ENCODE data around the gene PRDM2. TPM values are rescaled to one million over a fixed set of nuclear protein-coding genes. Genes with fewer than 3 reads are reported as not detected.

Gene PRDM2
- polyA plus RNA-seq, 1 of the 3 experiments (the other 2 are of a cell fraction) = 7.2 TPM

DNA sequence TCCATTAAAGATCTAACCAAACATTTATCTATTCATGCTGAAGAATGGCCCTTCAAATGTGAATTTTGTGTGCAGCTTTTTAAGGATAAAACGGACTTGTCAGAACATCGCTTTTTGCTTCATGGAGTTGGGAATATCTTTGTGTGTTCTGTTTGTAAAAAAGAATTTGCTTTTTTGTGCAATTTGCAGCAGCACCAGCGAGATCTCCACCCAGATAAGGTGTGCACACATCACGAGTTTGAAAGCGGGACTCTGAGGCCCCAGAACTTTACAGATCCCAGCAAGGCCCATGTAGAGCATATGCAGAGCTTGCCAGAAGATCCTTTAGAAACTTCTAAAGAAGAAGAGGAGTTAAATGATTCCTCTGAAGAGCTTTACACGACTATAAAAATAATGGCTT lies 81.2 kb downstream of the PRDM2 start:
- no peaks in the 10 kb centered on the region for H3K27me3 ChIP-seq (ENCODE audit: insufficient read depth)
- no peak overlapping the region for H3K9ac ChIP-seq
- H3K4me2 ChIP-seq = no peak overlapping the region
- 81% methylated on average over 6 of the region's 6 CpGs for WGBS (ENCODE audit: low lambda C conversion rate)
- peaks cover 55% of the 10 kb centered on the region for H3K79me2 ChIP-seq (ENCODE audit: insufficient read depth)
- H3F3A ChIP-seq (replicated peaks; ENCODE audit: insufficient read depth) = peaks cover 3% of the 10 kb centered on the region
- H3K4me1 ChIP-seq (ENCODE audit: control insufficient read depth in 1 of 2, insufficient read depth in 2 of 2, low read depth in 1 of 2, low read length in 1 of 2) = peaks cover 2 to 4% of the 10 kb centered on the region in 2 experiments; a peak in 2 of 4 replicates
- H3K27ac ChIP-seq (ENCODE audit: low read depth in 2 of 2, low read length in 1 of 2) = no peak overlapping the region
- no peak overlapping the region for H3K4me3 ChIP-seq (ENCODE audit: low read depth in 2 of 2, low read length in 1 of 2)
- no peak overlapping the region for H2AFZ ChIP-seq (ENCODE audit: low read depth)
- DNase-seq = no peak
- ChIA-PET CTCF (interaction anchor here (1.0 to 1.4 kb wide), 2 partner anchors 9 to 21 kb away, joined by 3 to 6 read pairs; no protein-coding TSS in a partner anchor), POLR2A (no interaction called here)
- H3K36me3 ChIP-seq (replicated peaks in 1 of 2; ENCODE audit: control insufficient read depth in 1 of 2, insufficient read depth in 2 of 2, low read length in 1 of 2) = peaks cover 46 to 64% of the 10 kb centered on the region in 2 experiments
- H4K20me1 ChIP-seq (ENCODE audit: insufficient read depth) = peaks cover 65% of the 10 kb centered on the region
- H3K9me3 ChIP-seq = no peaks in the 10 kb centered on the region
- TF ChIP-seq, protein P1, sequence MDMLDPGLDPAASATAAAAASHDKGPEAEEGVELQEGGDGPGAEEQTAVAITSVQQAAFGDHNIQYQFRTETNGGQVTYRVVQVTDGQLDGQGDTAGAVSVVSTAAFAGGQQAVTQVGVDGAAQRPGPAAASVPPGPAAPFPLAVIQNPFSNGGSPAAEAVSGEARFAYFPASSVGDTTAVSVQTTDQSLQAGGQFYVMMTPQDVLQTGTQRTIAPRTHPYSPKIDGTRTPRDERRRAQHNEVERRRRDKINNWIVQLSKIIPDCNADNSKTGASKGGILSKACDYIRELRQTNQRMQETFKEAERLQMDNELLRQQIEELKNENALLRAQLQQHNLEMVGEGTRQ (IDR thresholded peaks at IDR 0.05; ENCODE audit: borderline replicate concordance, low read depth, low read length) = no peak
- H3K9me2 ChIP-seq = no peaks in the 10 kb centered on the region

DNA sequence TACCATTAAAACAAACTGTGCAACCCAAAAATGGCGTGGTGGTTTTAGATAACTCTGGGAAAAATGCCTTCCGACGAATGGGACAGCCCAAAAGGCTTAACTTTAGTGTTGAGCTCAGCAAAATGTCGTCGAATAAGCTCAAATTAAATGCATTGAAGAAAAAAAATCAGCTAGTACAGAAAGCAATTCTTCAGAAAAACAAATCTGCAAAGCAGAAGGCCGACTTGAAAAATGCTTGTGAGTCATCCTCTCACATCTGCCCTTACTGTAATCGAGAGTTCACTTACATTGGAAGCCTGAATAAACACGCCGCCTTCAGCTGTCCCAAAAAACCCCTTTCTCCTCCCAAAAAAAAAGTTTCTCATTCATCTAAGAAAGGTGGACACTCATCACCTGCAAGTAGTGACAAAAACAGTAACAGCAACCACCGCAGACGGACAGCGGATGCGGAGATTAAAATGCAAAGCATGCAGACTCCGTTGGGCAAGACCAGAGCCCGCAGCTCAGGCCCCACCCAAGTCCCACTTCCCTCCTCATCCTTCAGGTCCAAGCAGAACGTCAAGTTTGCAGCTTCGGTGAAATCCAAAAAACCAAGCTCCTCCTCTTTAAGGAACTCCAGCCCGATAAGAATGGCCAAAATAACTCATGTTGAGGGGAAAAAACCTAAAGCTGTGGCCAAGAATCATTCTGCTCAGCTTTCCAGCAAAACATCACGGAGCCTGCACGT lies 82.1 kb downstream of the PRDM2 start:
- Histone ChIP-seq H3K4me2 (no peak overlapping the region), H3K27ac (ENCODE audit: low read depth in 2 of 2, low read length in 1 of 2) (no peak overlapping the region)
- CTCF ChIA-PET = interaction anchor here (0.8 to 1.4 kb wide), 5 partner anchors 9 to 84 kb away, joined by 3 to 6 read pairs (median 3); no protein-coding TSS in a partner anchor
- TF ChIP-seq, protein P2, sequence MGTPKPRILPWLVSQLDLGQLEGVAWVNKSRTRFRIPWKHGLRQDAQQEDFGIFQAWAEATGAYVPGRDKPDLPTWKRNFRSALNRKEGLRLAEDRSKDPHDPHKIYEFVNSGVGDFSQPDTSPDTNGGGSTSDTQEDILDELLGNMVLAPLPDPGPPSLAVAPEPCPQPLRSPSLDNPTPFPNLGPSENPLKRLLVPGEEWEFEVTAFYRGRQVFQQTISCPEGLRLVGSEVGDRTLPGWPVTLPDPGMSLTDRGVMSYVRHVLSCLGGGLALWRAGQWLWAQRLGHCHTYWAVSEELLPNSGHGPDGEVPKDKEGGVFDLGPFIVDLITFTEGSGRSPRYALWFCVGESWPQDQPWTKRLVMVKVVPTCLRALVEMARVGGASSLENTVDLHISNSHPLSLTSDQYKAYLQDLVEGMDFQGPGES (IDR thresholded peaks at IDR 0.05; ENCODE audit: low read depth, low read length) = no peak
- TF ChIP-seq, protein P3, sequence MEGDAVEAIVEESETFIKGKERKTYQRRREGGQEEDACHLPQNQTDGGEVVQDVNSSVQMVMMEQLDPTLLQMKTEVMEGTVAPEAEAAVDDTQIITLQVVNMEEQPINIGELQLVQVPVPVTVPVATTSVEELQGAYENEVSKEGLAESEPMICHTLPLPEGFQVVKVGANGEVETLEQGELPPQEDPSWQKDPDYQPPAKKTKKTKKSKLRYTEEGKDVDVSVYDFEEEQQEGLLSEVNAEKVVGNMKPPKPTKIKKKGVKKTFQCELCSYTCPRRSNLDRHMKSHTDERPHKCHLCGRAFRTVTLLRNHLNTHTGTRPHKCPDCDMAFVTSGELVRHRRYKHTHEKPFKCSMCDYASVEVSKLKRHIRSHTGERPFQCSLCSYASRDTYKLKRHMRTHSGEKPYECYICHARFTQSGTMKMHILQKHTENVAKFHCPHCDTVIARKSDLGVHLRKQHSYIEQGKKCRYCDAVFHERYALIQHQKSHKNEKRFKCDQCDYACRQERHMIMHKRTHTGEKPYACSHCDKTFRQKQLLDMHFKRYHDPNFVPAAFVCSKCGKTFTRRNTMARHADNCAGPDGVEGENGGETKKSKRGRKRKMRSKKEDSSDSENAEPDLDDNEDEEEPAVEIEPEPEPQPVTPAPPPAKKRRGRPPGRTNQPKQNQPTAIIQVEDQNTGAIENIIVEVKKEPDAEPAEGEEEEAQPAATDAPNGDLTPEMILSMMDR (IDR thresholded peaks at IDR 0.05) = no peak
- TF ChIP-seq POLR2AphosphoS5 (IDR thresholded peaks at IDR 0.05; ENCODE audit: low read depth, low read length) = no peak
- no peak for TF ChIP-seq RFX5 (IDR thresholded peaks at IDR 0.05; ENCODE audit: low read length)
- TF ChIP-seq NFIC (IDR thresholded peaks at IDR 0.05; ENCODE audit: borderline replicate concordance) = no peak
- TF ChIP-seq, protein P4, sequence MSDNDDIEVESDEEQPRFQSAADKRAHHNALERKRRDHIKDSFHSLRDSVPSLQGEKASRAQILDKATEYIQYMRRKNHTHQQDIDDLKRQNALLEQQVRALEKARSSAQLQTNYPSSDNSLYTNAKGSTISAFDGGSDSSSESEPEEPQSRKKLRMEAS (IDR thresholded peaks at IDR 0.05; ENCODE audit: low read depth) = no peak
- TF ChIP-seq, protein P5, sequence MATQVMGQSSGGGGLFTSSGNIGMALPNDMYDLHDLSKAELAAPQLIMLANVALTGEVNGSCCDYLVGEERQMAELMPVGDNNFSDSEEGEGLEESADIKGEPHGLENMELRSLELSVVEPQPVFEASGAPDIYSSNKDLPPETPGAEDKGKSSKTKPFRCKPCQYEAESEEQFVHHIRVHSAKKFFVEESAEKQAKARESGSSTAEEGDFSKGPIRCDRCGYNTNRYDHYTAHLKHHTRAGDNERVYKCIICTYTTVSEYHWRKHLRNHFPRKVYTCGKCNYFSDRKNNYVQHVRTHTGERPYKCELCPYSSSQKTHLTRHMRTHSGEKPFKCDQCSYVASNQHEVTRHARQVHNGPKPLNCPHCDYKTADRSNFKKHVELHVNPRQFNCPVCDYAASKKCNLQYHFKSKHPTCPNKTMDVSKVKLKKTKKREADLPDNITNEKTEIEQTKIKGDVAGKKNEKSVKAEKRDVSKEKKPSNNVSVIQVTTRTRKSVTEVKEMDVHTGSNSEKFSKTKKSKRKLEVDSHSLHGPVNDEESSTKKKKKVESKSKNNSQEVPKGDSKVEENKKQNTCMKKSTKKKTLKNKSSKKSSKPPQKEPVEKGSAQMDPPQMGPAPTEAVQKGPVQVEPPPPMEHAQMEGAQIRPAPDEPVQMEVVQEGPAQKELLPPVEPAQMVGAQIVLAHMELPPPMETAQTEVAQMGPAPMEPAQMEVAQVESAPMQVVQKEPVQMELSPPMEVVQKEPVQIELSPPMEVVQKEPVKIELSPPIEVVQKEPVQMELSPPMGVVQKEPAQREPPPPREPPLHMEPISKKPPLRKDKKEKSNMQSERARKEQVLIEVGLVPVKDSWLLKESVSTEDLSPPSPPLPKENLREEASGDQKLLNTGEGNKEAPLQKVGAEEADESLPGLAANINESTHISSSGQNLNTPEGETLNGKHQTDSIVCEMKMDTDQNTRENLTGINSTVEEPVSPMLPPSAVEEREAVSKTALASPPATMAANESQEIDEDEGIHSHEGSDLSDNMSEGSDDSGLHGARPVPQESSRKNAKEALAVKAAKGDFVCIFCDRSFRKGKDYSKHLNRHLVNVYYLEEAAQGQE (IDR thresholded peaks at IDR 0.05; ENCODE audit: low read depth, low read length) = no peak
- TF ChIP-seq SIN3A (IDR thresholded peaks at IDR 0.05; ENCODE audit: borderline replicate concordance, low read depth, low read length) = no peak
- no peak for TF ChIP-seq FOSL2 (IDR thresholded peaks at IDR 0.05; ENCODE audit: borderline replicate concordance, low read depth)
- no peak for TF ChIP-seq JUND (IDR thresholded peaks at IDR 0.05)
- TF ChIP-seq, protein P6, sequence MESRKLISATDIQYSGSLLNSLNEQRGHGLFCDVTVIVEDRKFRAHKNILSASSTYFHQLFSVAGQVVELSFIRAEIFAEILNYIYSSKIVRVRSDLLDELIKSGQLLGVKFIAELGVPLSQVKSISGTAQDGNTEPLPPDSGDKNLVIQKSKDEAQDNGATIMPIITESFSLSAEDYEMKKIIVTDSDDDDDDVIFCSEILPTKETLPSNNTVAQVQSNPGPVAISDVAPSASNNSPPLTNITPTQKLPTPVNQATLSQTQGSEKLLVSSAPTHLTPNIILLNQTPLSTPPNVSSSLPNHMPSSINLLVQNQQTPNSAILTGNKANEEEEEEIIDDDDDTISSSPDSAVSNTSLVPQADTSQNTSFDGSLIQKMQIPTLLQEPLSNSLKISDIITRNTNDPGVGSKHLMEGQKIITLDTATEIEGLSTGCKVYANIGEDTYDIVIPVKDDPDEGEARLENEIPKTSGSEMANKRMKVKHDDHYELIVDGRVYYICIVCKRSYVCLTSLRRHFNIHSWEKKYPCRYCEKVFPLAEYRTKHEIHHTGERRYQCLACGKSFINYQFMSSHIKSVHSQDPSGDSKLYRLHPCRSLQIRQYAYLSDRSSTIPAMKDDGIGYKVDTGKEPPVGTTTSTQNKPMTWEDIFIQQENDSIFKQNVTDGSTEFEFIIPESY (IDR thresholded peaks at IDR 0.05; ENCODE audit: borderline replicate concordance, low read depth) = no peak
- TF ChIP-seq TEAD4 (IDR thresholded peaks at IDR 0.05; ENCODE audit: borderline replicate concordance, insufficient read depth) = no peak
- no peak for TF ChIP-seq GABPA (IDR thresholded peaks at IDR 0.05; ENCODE audit: low read depth)
- no peak for TF ChIP-seq SMC3 (IDR thresholded peaks at IDR 0.05; ENCODE audit: low read depth, low read length)
- TF ChIP-seq ELF1 (IDR thresholded peaks at IDR 0.05) = no peak

More for the DNA sequence above, 82.1 kb downstream of the PRDM2 start:
- peaks cover 44 to 61% of the 10 kb centered on the region in 2 experiments for H3K36me3 ChIP-seq (replicated peaks in 1 of 2; ENCODE audit: control insufficient read depth in 1 of 2, insufficient read depth in 2 of 2, low read length in 1 of 2)
- POLR2A ChIA-PET = no interaction called here
- H3K27me3 ChIP-seq (ENCODE audit: insufficient read depth) = no peaks in the 10 kb centered on the region
- no peak for DNase-seq
- no peaks in the 10 kb centered on the region for H3K9me2 ChIP-seq
- no peak overlapping the region for H3K4me3 ChIP-seq (ENCODE audit: low read depth in 2 of 2, low read length in 1 of 2)
- peaks cover 68% of the 10 kb centered on the region for H4K20me1 ChIP-seq (ENCODE audit: insufficient read depth)
- no peak overlapping the region for H3K9ac ChIP-seq
- WGBS (ENCODE audit: low lambda C conversion rate) = 92% methylated on average over 20 of the region's 20 CpGs
- no peak overlapping the region for H2AFZ ChIP-seq (ENCODE audit: low read depth)
- H3K9me3 ChIP-seq = no peaks in the 10 kb centered on the region
- H3K4me1 ChIP-seq (ENCODE audit: control insufficient read depth in 1 of 2, insufficient read depth in 2 of 2, low read depth in 1 of 2, low read length in 1 of 2) = peaks cover 2 to 4% of the 10 kb centered on the region in 2 experiments; a peak in 2 of 4 replicates
- peaks cover 3% of the 10 kb centered on the region for H3F3A ChIP-seq (replicated peaks; ENCODE audit: insufficient read depth)
- H3K79me2 ChIP-seq (ENCODE audit: insufficient read depth) = peaks cover 64% of the 10 kb centered on the region
